GM18499 (cell line): ENCODE results near the gene GABBR1.

ENCODE experiments used
- ATAC-seq: cut with Tn5 transposase; IDR thresholded peaks from one replicate; pipeline ENCODE4 v1.9.1; 2021; ENCODE audit warnings: moderate number of reproducible peaks; ENCODE audit not compliant: insufficient read depth, unreplicated experiment

The GABBR1 gene

GRCh38 chr6:29577544-29577943, 55.4 kb downstream of the GABBR1 start:
- no peak for ATAC-seq

- no peak for ATAC-seq
Observed at GRCh38 chr6:29576056-29576455, 56.9 kb downstream of the GABBR1 start.

- no peak for ATAC-seq
Observed at GRCh38 chr6:29567991-29568390, 65.0 kb downstream of the GABBR1 start.

GRCh38 chr6:29567541-29567940, 65.4 kb downstream of the GABBR1 start:
- no peak for ATAC-seq

- no peak for ATAC-seq
Observed at GRCh38 chr6:29566856-29567255, 66.1 kb downstream of the GABBR1 start.

- no peak for ATAC-seq
Observed at GRCh38 chr6:29564875-29565274, 68.1 kb downstream of the GABBR1 start.

- no peak for ATAC-seq
Observed at GRCh38 chr6:29563435-29563965, 69.5 kb downstream of the GABBR1 start.

GRCh38 chr6:29561606-29562181, 71.3 kb downstream of the GABBR1 start:
- no peak for ATAC-seq

GRCh38 chr6:29561091-29561490, 71.9 kb downstream of the GABBR1 start:
- no peak for ATAC-seq

GRCh38 chr6:29559524-29560287, 73.3 kb downstream of the GABBR1 start, which contains the start of gene UBD:
Gene UBD, minus strand, starts transcription at chr6:29559732. Its CDS starts 31 bp downstream, at chr6:29559701.
- ATAC-seq, result no peak

- no peak for ATAC-seq
Observed at GRCh38 chr6:29558439-29559079, 74.4 kb downstream of the GABBR1 start.

- ATAC-seq, result no peak
Observed at GRCh38 chr6:29557320-29557719, 75.7 kb downstream of the GABBR1 start.

- no peak for ATAC-seq
Observed at GRCh38 chr6:29554764-29555163, 78.2 kb downstream of the GABBR1 start.

- no peak for ATAC-seq
Observed at GRCh38 chr6:29553268-29554057, 79.5 kb downstream of the GABBR1 start.

GRCh38 chr6:29552512-29553051, 80.4 kb downstream of the GABBR1 start:
- ATAC-seq, result peak; percentile 88

- ATAC-seq, result no peak
Observed at GRCh38 chr6:29547573-29547972, 85.4 kb downstream of the GABBR1 start.

GRCh38 chr6:29537714-29538403, 95.1 kb downstream of the GABBR1 start:
- ATAC-seq, result no peak

- ATAC-seq, result no peak
Observed at GRCh38 chr6:29532320-29532951, 100.5 kb downstream of the GABBR1 start.

GRCh38 chr6:29531668-29532067, 101.3 kb downstream of the GABBR1 start:
- no peak for ATAC-seq
